ENCODE data around the gene CAMTA1.
A peak's percentile ranks its signal among the peaks of the same experiment; 100 is the strongest.

Gene CAMTA1

GRCh38 chr1:7221826-7222694 is 436.8 kb downstream of the CAMTA1 start:
- DNase-seq: no peak

GRCh38 chr1:7222695-7223015 is 437.4 kb downstream of the CAMTA1 start:
- DNase-seq: no peak

- no peak for DNase-seq
These were observed 438.3 kb downstream of the CAMTA1 start for GRCh38 chr1:7223334-7224080.

- no peak for DNase-seq
These were observed 438.9 kb downstream of the CAMTA1 start for GRCh38 chr1:7224081-7224534.

- DNase-seq: no peak
These were observed 439.4 kb downstream of the CAMTA1 start for GRCh38 chr1:7224644-7225043.

GRCh38 chr1:7225711-7226505 is 440.7 kb downstream of the CAMTA1 start:
- no peak for DNase-seq

GRCh38 chr1:7227654-7228053 is 442.4 kb downstream of the CAMTA1 start:
- no peak for DNase-seq

GRCh38 chr1:7228252-7228961 is 443.2 kb downstream of the CAMTA1 start:
- DNase-seq: no peak

- no peak for DNase-seq
These were observed 443.9 kb downstream of the CAMTA1 start for GRCh38 chr1:7229186-7229585.

- DNase-seq: no peak
These were observed 444.7 kb downstream of the CAMTA1 start for GRCh38 chr1:7229696-7230631.

GRCh38 chr1:7232441-7233236 is 447.4 kb downstream of the CAMTA1 start:
- no peak for DNase-seq

GRCh38 chr1:7233237-7233540 is 447.9 kb downstream of the CAMTA1 start:
- no peak for DNase-seq

- DNase-seq: no peak
These were observed 448.6 kb downstream of the CAMTA1 start for GRCh38 chr1:7233646-7234470.

GRCh38 chr1:7234471-7234755 is 449.2 kb downstream of the CAMTA1 start:
- peak; percentile 3 for DNase-seq

GRCh38 chr1:7235871-7236517 is 450.7 kb downstream of the CAMTA1 start:
- DNase-seq: no peak

- no peak for DNase-seq
These were observed 451.7 kb downstream of the CAMTA1 start for GRCh38 chr1:7236844-7237515.

- no peak for DNase-seq
These were observed 461.9 kb downstream of the CAMTA1 start for GRCh38 chr1:7247158-7247557.

- DNase-seq: no peak
These were observed 462.7 kb downstream of the CAMTA1 start for GRCh38 chr1:7247791-7248548.
